ENCODE data around the gene CASZ1.

Gene CASZ1

GRCh38 chr1:10791105-10791951, 5.1 kb downstream of the CASZ1 start:
- DNase-seq = no peak

- DNase-seq = no peak
Observed at GRCh38 chr1:10789803-10790702, 6.4 kb downstream of the CASZ1 start.

GRCh38 chr1:10789047-10789791, 7.2 kb downstream of the CASZ1 start:
- no peak for DNase-seq

GRCh38 chr1:10788592-10789006, 7.8 kb downstream of the CASZ1 start:
- no peak for DNase-seq

GRCh38 chr1:10787286-10787685, 9.2 kb downstream of the CASZ1 start:
- no peak for DNase-seq

- DNase-seq = no peak
Observed at GRCh38 chr1:10785728-10786638, 10.5 kb downstream of the CASZ1 start.

GRCh38 chr1:10784998-10785727, 11.3 kb downstream of the CASZ1 start:
- no peak for DNase-seq

- no peak for DNase-seq
Observed at GRCh38 chr1:10782491-10783244, 13.8 kb downstream of the CASZ1 start.

GRCh38 chr1:10781137-10781536, 15.3 kb downstream of the CASZ1 start:
- no peak for DNase-seq

- no peak for DNase-seq
Observed at GRCh38 chr1:10779841-10780240, 16.6 kb downstream of the CASZ1 start.

GRCh38 chr1:10779201-10779600, 17.2 kb downstream of the CASZ1 start:
- DNase-seq = no peak

GRCh38 chr1:10778640-10779039, 17.8 kb downstream of the CASZ1 start:
- no peak for DNase-seq

- no peak for DNase-seq
Observed at GRCh38 chr1:10777749-10778574, 18.5 kb downstream of the CASZ1 start.

GRCh38 chr1:10776190-10776905, 20.1 kb downstream of the CASZ1 start:
- no peak for DNase-seq

GRCh38 chr1:10775763-10776162, 20.7 kb downstream of the CASZ1 start:
- no peak for DNase-seq

GRCh38 chr1:10774615-10775310, 21.7 kb downstream of the CASZ1 start:
- no peak for DNase-seq

GRCh38 chr1:10773851-10774614, 22.4 kb downstream of the CASZ1 start:
- no peak for DNase-seq

All from activated CD4-positive, alpha-beta T cell treated with anti-CD3 and anti-CD28 coated beads, Interleukin-2, amount 50 U/mL, for 1 hour (primary cell).